Esophagus muscularis mucosa (tissue), 3 donors: ENCODE data around the gene MSI2.

ENCODE experiments used
- POLR2A ChIP-seq: fragments of 450-650 bp; IDR thresholded peaks from one replicate; pipeline ENCODE4 v1.6.1; 2017; ENCODE audit warnings: antibody characterized with exemption, moderate library complexity, mild to moderate bottlenecking, low read depth
- TF ChIP-seq, protein P1 (sequence below), 3 experiments: fragments of 200-600 bp in 2 of 3; fragments of 450-650 bp in 1 of 3; sonication (generic) in 2 of 3; IDR thresholded peaks; one replicate each; pipeline ENCODE4 v1.5.1; 2017 to 2019; ENCODE audit warnings: antibody characterized with exemption in 3 of 3, mild to moderate bottlenecking in 2 of 3, moderate library complexity in 1 of 3

- TF ChIP-seq, protein P1, sequence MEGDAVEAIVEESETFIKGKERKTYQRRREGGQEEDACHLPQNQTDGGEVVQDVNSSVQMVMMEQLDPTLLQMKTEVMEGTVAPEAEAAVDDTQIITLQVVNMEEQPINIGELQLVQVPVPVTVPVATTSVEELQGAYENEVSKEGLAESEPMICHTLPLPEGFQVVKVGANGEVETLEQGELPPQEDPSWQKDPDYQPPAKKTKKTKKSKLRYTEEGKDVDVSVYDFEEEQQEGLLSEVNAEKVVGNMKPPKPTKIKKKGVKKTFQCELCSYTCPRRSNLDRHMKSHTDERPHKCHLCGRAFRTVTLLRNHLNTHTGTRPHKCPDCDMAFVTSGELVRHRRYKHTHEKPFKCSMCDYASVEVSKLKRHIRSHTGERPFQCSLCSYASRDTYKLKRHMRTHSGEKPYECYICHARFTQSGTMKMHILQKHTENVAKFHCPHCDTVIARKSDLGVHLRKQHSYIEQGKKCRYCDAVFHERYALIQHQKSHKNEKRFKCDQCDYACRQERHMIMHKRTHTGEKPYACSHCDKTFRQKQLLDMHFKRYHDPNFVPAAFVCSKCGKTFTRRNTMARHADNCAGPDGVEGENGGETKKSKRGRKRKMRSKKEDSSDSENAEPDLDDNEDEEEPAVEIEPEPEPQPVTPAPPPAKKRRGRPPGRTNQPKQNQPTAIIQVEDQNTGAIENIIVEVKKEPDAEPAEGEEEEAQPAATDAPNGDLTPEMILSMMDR (IDR thresholded peaks at IDR 0.05), result no peak
- no peak for TF ChIP-seq POLR2A
Measured at GRCh38 chr17:57721967-57722703, 465.8 kb downstream of the MSI2 start.
